ENCODE results near the gene KIFAP3.

Gene KIFAP3

DNA sequence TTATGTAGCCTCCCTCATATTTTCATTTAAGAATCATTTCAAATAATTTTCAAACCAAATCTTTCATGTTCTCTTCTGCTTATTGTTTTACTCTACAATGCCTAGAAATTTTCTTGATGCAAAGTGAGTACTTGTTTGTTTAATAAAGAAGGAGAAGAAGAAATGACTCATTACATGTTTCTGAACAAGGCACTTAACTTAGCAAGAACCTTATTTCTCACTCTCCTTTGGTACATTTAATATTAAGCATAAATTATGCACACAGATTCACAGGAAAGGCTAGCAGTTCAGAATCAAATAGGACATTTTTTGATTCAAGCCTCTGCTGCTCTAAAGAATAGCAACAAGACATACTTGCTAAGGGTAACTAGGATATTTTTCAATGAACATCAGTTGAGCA is 189.9 kb downstream of the KIFAP3 start:
- intact Hi-C loops (cut with DNase I; ENCODE audit: low total_unique reads): no loop called here
- Histone ChIP-seq H3K27ac (no peak overlapping the region), H3K36me3 (peaks cover 17 to 45% (median 35%) of the 10 kb centered on the region in 3 donors), H3K9me3 (no peaks in the 10 kb centered on the region), H3K4me3 (no peak overlapping the region), H3K4me1 (no peaks in the 10 kb centered on the region), H3K27me3 (no peaks in the 10 kb centered on the region)
- no peak for TF ChIP-seq CTCF (IDR thresholded peaks at IDR 0.05)
- no peak for DNase-seq

GRCh38 chr1:169882039-169882511 is 192.4 kb downstream of the KIFAP3 start:
- Histone ChIP-seq H3K4me3 (no peak overlapping the region), H3K27me3 (no peaks in the 10 kb centered on the region), H3K27ac (no peak overlapping the region), H3K4me1 (no peaks in the 10 kb centered on the region), H3K36me3 (peaks cover 12 to 44% (median 41%) of the 10 kb centered on the region in 3 donors), H3K9me3 (no peaks in the 10 kb centered on the region)
- intact Hi-C loops (cut with DNase I; ENCODE audit: low total_unique reads): no loop called here
- no peak for TF ChIP-seq CTCF (IDR thresholded peaks at IDR 0.05)
- no peak for DNase-seq

GRCh38 chr1:169879034-169879840 is 195.3 kb downstream of the KIFAP3 start:
- no peak for TF ChIP-seq CTCF (IDR thresholded peaks at IDR 0.05)
- peaks cover 24 to 65% (median 47%) of the 10 kb centered on the region in 3 donors for H3K36me3 ChIP-seq
- intact Hi-C loops (cut with DNase I; ENCODE audit: low total_unique reads): no loop called here
- H3K4me3 ChIP-seq: no peak overlapping the region
- H3K27ac ChIP-seq: no peak overlapping the region
- no peak for DNase-seq
- no peaks in the 10 kb centered on the region for H3K27me3 ChIP-seq
- no peaks in the 10 kb centered on the region for H3K4me1 ChIP-seq
- no peaks in the 10 kb centered on the region for H3K9me3 ChIP-seq

GRCh38 chr1:169878498-169878897 is 196.0 kb downstream of the KIFAP3 start:
- Histone ChIP-seq H3K27me3 (no peaks in the 10 kb centered on the region), H3K4me3 (no peak overlapping the region), H3K4me1 (no peaks in the 10 kb centered on the region), H3K36me3 (peaks cover 32 to 69% (median 55%) of the 10 kb centered on the region in 3 donors), H3K9me3 (no peaks in the 10 kb centered on the region), H3K27ac (no peak overlapping the region)
- no peak for TF ChIP-seq CTCF (IDR thresholded peaks at IDR 0.05)
- DNase-seq: no peak
- intact Hi-C loops (cut with DNase I; ENCODE audit: low total_unique reads): no loop called here

GRCh38 chr1:169877800-169878491 is 196.5 kb downstream of the KIFAP3 start:
- Histone ChIP-seq H3K4me1 (no peaks in the 10 kb centered on the region), H3K36me3 (peaks cover 37 to 69% (median 59%) of the 10 kb centered on the region in 3 donors), H3K9me3 (no peaks in the 10 kb centered on the region), H3K27ac (no peak overlapping the region), H3K4me3 (no peak overlapping the region), H3K27me3 (no peaks in the 10 kb centered on the region)
- no peak for TF ChIP-seq CTCF (IDR thresholded peaks at IDR 0.05)
- intact Hi-C loops (cut with DNase I; ENCODE audit: low total_unique reads): no loop called here
- DNase-seq: no peak

Data from tibial artery (tissue), 4 donors.